PC-3 (cell line): ENCODE data around the gene SRGAP2.
"Not testable (repeated sequence)": the region's sequence is repeated elsewhere in the genome, so short reads cannot be mapped to it uniquely, and the experiment has no call there.

Source experiments
- CTCF ChIP-seq: fragments of 300-600 bp; sonication (generic); conservative IDR thresholded peaks from 2 replicates; pipeline ENCODE4 v1.5.1; 2017; ENCODE audit warnings: antibody characterized with exemption, low read depth, mild to moderate bottlenecking, low read length
- EZH2 ChIP-seq: fragments of 300-600 bp; sonication (generic); IDR thresholded peaks from one replicate; pipeline ENCODE4 v1.6.1; 2017; ENCODE audit warnings: antibody characterized with exemption, mild to moderate bottlenecking, low read length; ENCODE audit not compliant: unreplicated experiment
- EZH2phosphoT487 ChIP-seq: fragments of 300-600 bp; sonication (generic); IDR thresholded peaks from 2 replicates; pipeline ENCODE4 v1.6.1; 2018; ENCODE audit warnings: mild to moderate bottlenecking, antibody characterized with exemption, low read length, borderline replicate concordance

- not testable (repeated sequence) for TF ChIP-seq CTCF, EZH2, EZH2phosphoT487
Observed at GRCh38 chr1:206220332-206221000, 17.1 kb downstream of the SRGAP2 start.
